ENCODE data around the gene DPP7.
"Not testable (repeated sequence)": the region's sequence is repeated elsewhere in the genome, so short reads cannot be mapped to it uniquely, and the experiment has no call there.

DPP7 gene

DNA sequence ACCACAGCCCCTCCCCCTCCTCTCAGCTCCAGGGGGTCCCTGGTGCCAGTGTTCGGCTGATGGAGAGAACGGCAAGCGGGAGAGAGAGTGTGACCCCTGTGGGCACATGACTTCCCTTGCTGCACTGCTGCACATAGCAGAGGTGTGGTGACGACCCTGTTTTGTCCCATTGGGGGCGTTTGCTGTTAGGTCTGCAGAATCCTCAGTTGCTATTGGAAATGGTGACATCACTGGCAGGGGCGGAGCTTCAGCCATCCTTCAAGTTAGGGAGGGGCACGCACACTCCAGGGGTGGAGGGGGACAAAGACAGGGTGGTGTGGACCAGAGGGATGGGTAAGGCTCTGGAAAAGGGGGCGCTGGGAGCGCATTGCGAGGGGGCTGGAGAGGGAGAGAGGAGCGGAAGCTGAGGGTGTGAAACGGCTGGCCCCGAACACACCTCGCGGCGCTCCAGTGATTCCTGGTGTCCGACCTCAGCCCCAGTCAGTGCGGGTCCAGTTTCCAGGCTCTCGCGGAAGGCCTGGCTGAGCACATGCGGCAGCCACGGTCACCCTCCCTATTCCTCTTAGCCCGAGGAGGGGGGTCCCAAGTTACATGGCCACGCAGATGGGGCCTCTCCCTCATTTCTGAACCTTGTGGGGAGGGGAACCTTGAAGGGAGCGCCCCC lies 23.7 kb upstream of the DPP7 start:
- TF ChIP-seq, protein P1, sequence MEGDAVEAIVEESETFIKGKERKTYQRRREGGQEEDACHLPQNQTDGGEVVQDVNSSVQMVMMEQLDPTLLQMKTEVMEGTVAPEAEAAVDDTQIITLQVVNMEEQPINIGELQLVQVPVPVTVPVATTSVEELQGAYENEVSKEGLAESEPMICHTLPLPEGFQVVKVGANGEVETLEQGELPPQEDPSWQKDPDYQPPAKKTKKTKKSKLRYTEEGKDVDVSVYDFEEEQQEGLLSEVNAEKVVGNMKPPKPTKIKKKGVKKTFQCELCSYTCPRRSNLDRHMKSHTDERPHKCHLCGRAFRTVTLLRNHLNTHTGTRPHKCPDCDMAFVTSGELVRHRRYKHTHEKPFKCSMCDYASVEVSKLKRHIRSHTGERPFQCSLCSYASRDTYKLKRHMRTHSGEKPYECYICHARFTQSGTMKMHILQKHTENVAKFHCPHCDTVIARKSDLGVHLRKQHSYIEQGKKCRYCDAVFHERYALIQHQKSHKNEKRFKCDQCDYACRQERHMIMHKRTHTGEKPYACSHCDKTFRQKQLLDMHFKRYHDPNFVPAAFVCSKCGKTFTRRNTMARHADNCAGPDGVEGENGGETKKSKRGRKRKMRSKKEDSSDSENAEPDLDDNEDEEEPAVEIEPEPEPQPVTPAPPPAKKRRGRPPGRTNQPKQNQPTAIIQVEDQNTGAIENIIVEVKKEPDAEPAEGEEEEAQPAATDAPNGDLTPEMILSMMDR (IDR thresholded peaks at IDR 0.05; ENCODE audit: low read depth, low read length): no peak
- no peak overlapping the region for H3K4me3 ChIP-seq (ENCODE audit: low read depth, low read length)
- in situ Hi-C loops (cut with HindIII; ENCODE audit: low sequenced_read_pairs): no loop called here
- no peak for DNase-seq (ENCODE audit: low read depth, low spot score)

DNA sequence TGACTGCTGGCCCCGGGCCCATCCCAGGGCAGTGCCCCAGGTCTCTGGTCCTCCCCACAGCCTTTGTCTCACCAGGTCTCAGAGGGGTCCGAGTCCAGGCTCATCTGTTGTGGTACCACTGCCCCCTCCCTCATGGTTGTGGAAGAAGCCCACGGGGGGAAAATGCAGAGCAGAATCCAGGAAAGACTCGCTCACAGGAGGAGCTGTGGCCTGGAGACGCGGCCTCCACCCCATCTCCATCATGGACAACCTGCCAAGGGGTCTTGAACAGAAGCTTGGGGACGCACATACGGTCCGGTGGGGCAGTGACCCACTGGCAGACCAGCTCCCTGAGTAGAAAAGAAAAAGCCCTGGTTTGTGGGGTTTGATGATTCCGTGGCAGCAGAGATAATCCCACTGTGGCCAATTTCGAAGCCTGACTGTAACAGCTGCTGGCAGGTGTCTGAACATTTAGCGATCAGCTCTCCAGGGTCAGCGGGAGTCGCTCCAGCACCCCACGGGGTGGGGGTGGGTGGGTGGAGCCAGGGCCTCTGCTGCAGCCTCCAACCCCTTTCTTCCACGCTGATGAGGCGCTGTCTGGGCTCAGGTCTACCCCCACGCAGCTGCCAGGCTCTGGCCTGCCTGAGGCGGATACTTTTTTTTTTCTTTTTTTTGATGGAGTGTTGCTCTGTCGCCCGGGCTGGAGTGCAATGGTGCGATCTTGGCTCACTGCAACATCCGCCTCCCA lies 22.5 kb upstream of the DPP7 start:
- TF ChIP-seq, protein P1 (IDR thresholded peaks at IDR 0.05; ENCODE audit: low read depth, low read length): no peak
- in situ Hi-C loops (cut with HindIII; ENCODE audit: low sequenced_read_pairs): no loop called here
- DNase-seq (ENCODE audit: low read depth, low spot score): no peak
- H3K4me3 ChIP-seq (ENCODE audit: low read depth, low read length): no peak overlapping the region

DNA sequence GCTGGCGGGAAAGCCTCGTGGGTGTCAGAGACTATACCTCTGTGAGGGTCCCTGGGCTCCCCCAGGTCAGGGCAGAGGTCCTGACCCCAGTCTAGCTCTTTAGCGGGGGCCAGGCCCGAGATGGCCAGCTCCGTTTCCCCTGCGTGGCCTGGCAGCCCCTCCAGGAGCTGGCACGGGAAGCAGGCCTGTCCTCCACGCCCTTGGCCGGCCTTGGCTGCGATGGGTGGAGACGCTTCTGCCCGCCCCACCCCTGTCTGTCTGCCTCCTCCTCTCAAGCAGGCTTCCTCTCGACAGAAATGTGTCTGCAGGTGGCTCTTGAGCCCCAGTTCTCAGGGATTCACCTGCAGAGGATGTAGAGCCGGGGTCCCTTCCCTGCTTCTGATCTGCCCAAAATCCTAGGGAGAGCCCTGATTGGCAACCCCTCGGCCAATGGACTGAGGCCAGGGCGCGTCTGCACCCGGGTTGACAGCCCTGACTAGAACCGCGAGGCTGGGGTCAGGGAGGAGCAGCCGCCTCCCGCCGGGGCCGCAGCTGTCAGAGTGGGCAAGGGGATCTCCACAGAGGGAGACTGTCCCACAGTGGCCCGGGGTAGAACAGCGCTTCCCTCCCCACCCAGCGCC lies 21.8 kb upstream of the DPP7 start:
- no peak for DNase-seq (ENCODE audit: low read depth, low spot score)
- TF ChIP-seq, protein P1 (IDR thresholded peaks at IDR 0.05; ENCODE audit: low read depth, low read length): no peak
- in situ Hi-C loops (cut with HindIII; ENCODE audit: low sequenced_read_pairs): no loop called here
- H3K4me3 ChIP-seq (ENCODE audit: low read depth, low read length): no peak overlapping the region

DNA sequence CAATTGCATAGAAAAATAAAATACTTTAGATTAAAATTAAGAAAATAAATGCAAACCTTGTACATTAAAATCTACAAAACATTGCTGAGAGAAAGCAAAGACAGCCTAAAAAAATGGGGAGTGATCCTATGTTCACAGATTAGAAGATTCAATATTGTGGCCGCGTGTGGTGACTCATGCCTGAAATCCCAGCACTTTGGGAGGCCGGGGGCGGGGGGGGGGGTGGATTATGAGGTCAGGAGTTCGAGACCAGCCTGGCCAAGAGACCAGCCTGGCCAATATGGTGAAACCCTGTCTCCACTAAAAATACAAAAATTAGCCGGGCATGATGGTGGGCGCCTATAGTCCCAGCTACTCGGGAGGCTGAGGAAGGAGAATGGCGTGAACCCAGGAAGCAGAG lies 20.6 kb upstream of the DPP7 start:
- H3K4me3 ChIP-seq (ENCODE audit: low read depth, low read length); DNase-seq (ENCODE audit: low read depth, low spot score); in situ Hi-C loops (cut with HindIII; ENCODE audit: low sequenced_read_pairs): not testable (repeated sequence)

DNA sequence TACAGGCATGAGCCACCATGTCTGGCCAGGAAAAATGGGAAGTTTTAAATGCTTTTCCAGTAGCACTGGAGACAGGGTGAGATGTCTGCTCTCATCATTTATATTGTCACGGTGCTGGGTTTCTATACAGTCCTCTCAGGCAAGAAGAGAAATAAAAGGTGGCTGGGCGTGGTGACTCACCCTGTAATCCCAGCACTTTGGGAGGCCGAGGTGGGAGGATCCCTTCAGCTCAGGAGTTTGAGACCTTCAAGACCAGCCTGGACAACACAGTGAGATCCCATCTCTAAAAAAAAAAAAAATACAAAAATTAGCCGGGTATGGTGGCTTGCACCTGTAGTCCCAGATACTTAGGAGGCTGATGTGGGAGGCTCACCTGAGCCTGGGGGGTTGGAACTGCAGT lies 19.7 kb upstream of the DPP7 start:
- no peak overlapping the region for H3K4me3 ChIP-seq (ENCODE audit: low read depth, low read length)
- in situ Hi-C loops (cut with HindIII; ENCODE audit: low sequenced_read_pairs): no loop called here
- TF ChIP-seq, protein P1 (IDR thresholded peaks at IDR 0.05; ENCODE audit: low read depth, low read length): no peak
- DNase-seq (ENCODE audit: low read depth, low spot score): no peak

DNA sequence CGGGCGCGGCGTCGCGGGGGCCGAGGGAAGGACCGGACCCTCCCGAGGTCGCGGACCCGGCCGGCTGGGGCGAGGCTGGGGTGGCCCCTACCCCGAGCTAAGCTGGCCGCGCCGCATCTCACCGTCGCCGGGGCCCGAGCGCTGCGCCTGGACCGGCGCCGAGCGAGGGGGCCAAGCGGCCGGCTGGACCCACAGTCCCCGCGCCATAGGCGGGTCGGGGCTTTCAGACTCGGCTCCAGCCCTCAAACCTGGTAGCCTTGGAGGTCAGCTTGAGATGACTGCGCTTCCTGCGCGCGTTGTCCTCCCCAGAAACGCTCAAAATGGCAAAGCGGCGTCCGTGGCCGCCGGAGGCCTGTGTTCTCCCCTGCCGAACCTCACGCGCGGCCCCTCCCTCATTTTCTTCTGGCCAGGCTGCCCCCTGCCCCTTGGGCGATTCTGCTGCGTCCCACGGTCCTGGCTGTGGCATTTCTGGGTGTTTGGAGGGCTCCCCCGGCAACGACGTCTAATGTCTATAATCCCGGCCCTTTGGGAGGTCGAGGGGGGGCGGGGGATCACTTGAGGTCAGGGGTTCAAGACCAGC lies 15.7 kb upstream of the DPP7 start:
- H3K4me3 ChIP-seq (ENCODE audit: low read depth, low read length): peak overlapping the region; percentile 74
- TF ChIP-seq, protein P1 (IDR thresholded peaks at IDR 0.05; ENCODE audit: low read depth, low read length): no peak
- in situ Hi-C loops (cut with HindIII; ENCODE audit: low sequenced_read_pairs): no loop called here
- DNase-seq (ENCODE audit: low read depth, low spot score): no peak
